PC-3 (cell line): ENCODE measurements around the gene EPHB3. TPM values are rescaled to one million over a fixed set of nuclear protein-coding genes. Genes with fewer than 3 reads are reported as not detected.

Experiments
- ATAC-seq: fragments of 200-7000 bp; cut with Tn5 transposase; 2 replicates; pipeline ENCODE4 v1.9.1; 2020; ENCODE audit warnings: mild to moderate bottlenecking, moderate library complexity
- BruUV-seq: library from RNA; stranded (reverse); fragments of 400-500 nt; replicated peaks from 2 replicates; lab custom pipeline; 2021; lab: Mats Ljungman, UMichigan
- CTCF ChIA-PET: fragments of 300-600 bp; sonication (Branson Sonifier 250); formaldehyde crosslinking; loops from one replicate; lab custom pipeline; 2022; ENCODE audit warnings: antibody characterized with exemption; lab: Charles Lee
- POLR2A ChIA-PET: fragments of 300-600 bp; sonication (Branson Sonifier 250); formaldehyde crosslinking; loops from one replicate; lab custom pipeline; 2022; ENCODE audit warnings: antibody characterized with exemption; ENCODE audit not compliant: unreplicated experiment; lab: Charles Lee
- DNase-seq: peaks from one replicate; pipeline ENCODE4 v3.0.0-alpha.2; 2015
- H2AFZ ChIP-seq: fragments of 300-600 bp; sonication (generic); 2 replicates; pipeline ENCODE4 v1.6.0; 2016; ENCODE audit warnings: antibody characterized with exemption, low read length
- H3F3A ChIP-seq: fragments of 300-600 bp; sonication (generic); one replicate; pipeline ENCODE4 v1.6.0; 2017; ENCODE audit warnings: antibody characterized with exemption, low read length, control low read depth, mild to moderate bottlenecking; ENCODE audit not compliant: unreplicated experiment
- H3K27ac ChIP-seq: fragments of 300-600 bp; sonication (generic); 2 replicates; pipeline ENCODE4 v1.5.1; 2016; ENCODE audit warnings: mild to moderate bottlenecking, low read length
- H3K27me3 ChIP-seq: fragments of 300-600 bp; sonication (generic); 2 replicates; pipeline ENCODE4 v1.6.1; 2016; ENCODE audit warnings: low read length, mixed read lengths
- H3K36me3 ChIP-seq: fragments of 300-600 bp; sonication (generic); 2 replicates; pipeline ENCODE4 v1.6.1; 2016; ENCODE audit warnings: low read depth, mixed run types, low read length, mixed read lengths
- H3K4me1 ChIP-seq: fragments of 300-600 bp; sonication (generic); 2 replicates; pipeline ENCODE4 v1.5.1; 2016; ENCODE audit warnings: low read length; ENCODE audit not compliant: insufficient read depth
- H3K4me2 ChIP-seq: fragments of 300-600 bp; sonication (generic); 2 replicates; pipeline ENCODE4 v1.6.0; 2016; ENCODE audit warnings: low read length
- H3K4me3 ChIP-seq: fragments of 300-600 bp; sonication (generic); 2 replicates; pipeline ENCODE4 v1.5.1; 2016; ENCODE audit warnings: mild to moderate bottlenecking, low read length, mixed read lengths
- H3K79me2 ChIP-seq: fragments of 300-600 bp; sonication (generic); 2 replicates; pipeline ENCODE4 v1.6.1; 2017; ENCODE audit warnings: low read length, mixed read lengths
- H3K9ac ChIP-seq: fragments of 300-600 bp; sonication (generic); 2 replicates; pipeline ENCODE4 v1.6.0; 2016; ENCODE audit warnings: mild to moderate bottlenecking, low read length
- H3K9me2 ChIP-seq: fragments of 300-600 bp; sonication (generic); replicated peaks from 2 replicates; pipeline ENCODE4 v1.6.1; 2016; ENCODE audit warnings: mixed run types, low read length, mixed read lengths
- H3K9me3 ChIP-seq: fragments of 300-600 bp; sonication (generic); 2 replicates; pipeline ENCODE4 v1.6.1; 2016; ENCODE audit warnings: low read length, mixed read lengths
- H4K20me1 ChIP-seq: fragments of 300-600 bp; sonication (generic); 2 replicates; pipeline ENCODE4 v1.6.1; 2016; ENCODE audit warnings: low read length, mixed read lengths
- CTCF ChIP-seq: fragments of 300-600 bp; sonication (generic); conservative IDR thresholded peaks from 2 replicates; pipeline ENCODE4 v1.5.1; 2017; ENCODE audit warnings: antibody characterized with exemption, low read depth, mild to moderate bottlenecking, low read length
- EZH2 ChIP-seq: fragments of 300-600 bp; sonication (generic); IDR thresholded peaks from one replicate; pipeline ENCODE4 v1.6.1; 2017; ENCODE audit warnings: antibody characterized with exemption, mild to moderate bottlenecking, low read length; ENCODE audit not compliant: unreplicated experiment
- EZH2phosphoT487 ChIP-seq: fragments of 300-600 bp; sonication (generic); IDR thresholded peaks from 2 replicates; pipeline ENCODE4 v1.6.1; 2018; ENCODE audit warnings: mild to moderate bottlenecking, antibody characterized with exemption, low read length, borderline replicate concordance
- intact Hi-C: fragments of 100-400 bp; cut with micrococcal nuclease; formaldehyde crosslinking; loops from 2 replicates; pipeline ENCODE4 v1.9.0; 2023
- total RNA-seq: library from RNA; depleted of rRNA; stranded (reverse); fragments of >200 nt; gene quantifications from 2 replicates; pipeline ENCODE4 v1.2.3, GENCODE V29; 2014

The EPHB3 gene
- total RNA-seq, 1 experiment from 2014 or later: 18.2 TPM

DNA sequence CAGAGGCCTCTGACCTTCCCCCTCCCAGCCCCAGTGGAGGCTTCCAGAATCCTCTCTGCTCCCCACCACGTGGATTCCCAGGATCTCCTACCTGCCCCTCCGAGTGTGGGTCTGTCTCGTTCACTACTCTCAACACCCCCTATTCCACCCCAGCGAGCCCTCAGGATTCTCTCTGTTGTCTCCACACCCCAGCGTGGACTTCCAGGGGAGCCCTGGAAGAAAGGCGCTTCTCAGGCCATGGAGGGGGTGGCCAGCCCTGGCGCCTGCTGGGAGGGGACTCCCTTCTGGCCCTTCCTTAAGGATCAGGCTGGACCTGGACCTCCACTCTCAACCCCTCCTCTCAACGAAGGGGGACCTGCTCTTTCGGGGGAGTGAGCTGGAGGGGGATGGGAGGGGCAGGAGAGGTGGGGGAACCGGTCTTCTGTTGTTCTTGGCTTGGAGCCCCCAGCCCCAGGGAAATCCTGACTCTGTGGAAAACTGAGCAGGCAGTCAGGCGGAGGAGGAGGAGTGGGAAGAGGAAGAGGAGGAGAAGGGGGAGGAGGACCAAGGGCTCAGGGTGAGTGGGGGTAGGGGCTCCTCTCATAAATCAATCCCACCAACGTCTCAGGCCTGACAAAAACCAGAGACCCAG, 32.9 kb downstream of the EPHB3 start:
- Histone ChIP-seq H3K36me3 (no peaks in the 10 kb centered on the region), H3K4me3 (no peak overlapping the region), H3K27me3 (no peaks in the 10 kb centered on the region), H3K4me1 (no peaks in the 10 kb centered on the region), H3K9me3 (no peaks in the 10 kb centered on the region), H3F3A (no peaks in the 10 kb centered on the region), H4K20me1 (no peaks in the 10 kb centered on the region), H2AFZ (no peak overlapping the region), H3K79me2 (no peaks in the 10 kb centered on the region), H3K4me2 (no peak overlapping the region), H3K9ac (no peak overlapping the region), H3K9me2 (no peaks in the 10 kb centered on the region), H3K27ac (no peak overlapping the region)
- BruUV-seq: no TSS peak
- ChIA-PET CTCF (no interaction called here), POLR2A (no interaction called here)
- ATAC-seq (no peak), DNase-seq (no peak)
- TF ChIP-seq EZH2: no peak
- TF ChIP-seq EZH2phosphoT487: no peak
- TF ChIP-seq CTCF: no peak
- intact Hi-C loops: no loop called here

- Histone ChIP-seq H3K79me2 (no peaks in the 10 kb centered on the region), H3K36me3 (no peaks in the 10 kb centered on the region), H3K9ac (no peak overlapping the region), H3K27me3 (no peaks in the 10 kb centered on the region), H3K4me3 (no peak overlapping the region), H3K4me2 (no peak overlapping the region), H3F3A (no peaks in the 10 kb centered on the region), H3K4me1 (no peaks in the 10 kb centered on the region), H3K9me2 (no peaks in the 10 kb centered on the region), H3K9me3 (no peaks in the 10 kb centered on the region), H2AFZ (no peak overlapping the region), H3K27ac (no peak overlapping the region), H4K20me1 (no peaks in the 10 kb centered on the region)
- no TSS peak for BruUV-seq
- ATAC-seq (no peak), DNase-seq (no peak)
- ChIA-PET CTCF (no interaction called here), POLR2A (no interaction called here)
- TF ChIP-seq EZH2phosphoT487 (no peak), EZH2 (no peak), CTCF (no peak)
- intact Hi-C loops: no loop called here
Observed at GRCh38 chr3:184595726-184596125, 34.1 kb downstream of the EPHB3 start.

DNA sequence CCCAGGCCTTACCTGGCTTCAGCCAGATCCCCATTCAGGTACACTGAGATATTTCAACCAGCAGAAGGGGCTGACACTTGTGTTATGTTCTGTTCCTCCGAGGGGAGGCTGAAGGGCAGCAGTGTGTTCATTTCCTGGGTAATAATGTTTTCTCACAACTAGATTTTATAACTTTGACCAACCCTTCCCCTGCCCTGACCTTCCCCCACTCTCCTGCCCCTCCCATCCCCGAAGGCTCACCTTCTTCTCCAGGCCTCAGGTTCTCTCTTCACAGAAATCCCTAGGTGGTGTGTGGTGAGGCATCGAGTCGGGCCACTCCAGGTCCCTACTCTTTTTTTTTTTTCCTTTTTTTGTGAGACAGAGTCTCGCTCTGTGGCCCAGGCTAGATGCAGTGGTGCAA, 34.6 kb downstream of the EPHB3 start:
- POLR2A ChIA-PET: interaction anchor here (0.7 kb wide), 1 partner anchor 142 kb away, joined by 5 read pairs; no protein-coding TSS in a partner anchor
- ATAC-seq: no peak
- intact Hi-C loops: no loop called here

More for the DNA sequence above, 34.6 kb downstream of the EPHB3 start:
- Histone ChIP-seq H4K20me1 (no peaks in the 10 kb centered on the region), H3K4me3 (no peak overlapping the region), H3K79me2 (no peaks in the 10 kb centered on the region), H3K27ac (no peak overlapping the region), H2AFZ (no peak overlapping the region), H3K9ac (no peak overlapping the region), H3F3A (no peaks in the 10 kb centered on the region), H3K27me3 (no peaks in the 10 kb centered on the region), H3K9me3 (no peaks in the 10 kb centered on the region), H3K9me2 (no peaks in the 10 kb centered on the region), H3K4me2 (no peak overlapping the region), H3K36me3 (no peaks in the 10 kb centered on the region), H3K4me1 (no peaks in the 10 kb centered on the region)
- TF ChIP-seq EZH2 (no peak), EZH2phosphoT487 (no peak), CTCF (no peak)
- BruUV-seq: no TSS peak
- CTCF ChIA-PET: no interaction called here
- no peak for DNase-seq
